Mesendoderm (in vitro differentiated cells): ENCODE data around the gene BCL6B.

ENCODE experiments used
- DNase-seq: peaks from one replicate; pipeline ENCODE4 v3.0.0; 2013
- H2AK5ac ChIP-seq: 2 replicates; pipeline ENCODE4 v1.6.1; 2013; ENCODE audit warnings: low read length, inconsistent platforms
- H2BK120ac ChIP-seq: 2 replicates; pipeline ENCODE4 v1.6.1; 2013; ENCODE audit warnings: low read depth, mild to moderate bottlenecking, low read length, moderate library complexity, mixed read lengths
- H2BK15ac ChIP-seq: replicated peaks from 2 replicates; pipeline ENCODE4 v1.6.1; 2013; ENCODE audit warnings: low read depth, mild to moderate bottlenecking, moderate library complexity
- H2BK5ac ChIP-seq: 2 replicates; pipeline ENCODE4 v1.6.1; 2013; ENCODE audit warnings: low read length, inconsistent platforms
- H3K18ac ChIP-seq: 2 replicates; pipeline ENCODE4 v1.6.1; 2013; ENCODE audit warnings: mild to moderate bottlenecking, low read length, mixed read lengths
- H3K23ac ChIP-seq: one replicate; pipeline ENCODE4 v1.6.1; 2013; ENCODE audit warnings: low read length
- H3K27ac ChIP-seq: 2 replicates; pipeline ENCODE4 v1.5.1; 2013; ENCODE audit warnings: low read depth, mild to moderate bottlenecking, inconsistent platforms, low read length, moderate library complexity
- H3K27me3 ChIP-seq: 2 replicates; pipeline ENCODE4 v1.6.1; 2013; ENCODE audit warnings: low read length, control low read depth, mild to moderate bottlenecking, inconsistent platforms; ENCODE audit not compliant: insufficient read depth, poor library complexity
- H3K36me3 ChIP-seq: 2 replicates; pipeline ENCODE4 v1.6.1; 2013; ENCODE audit warnings: low read length, inconsistent platforms; ENCODE audit not compliant: control insufficient read depth, insufficient read depth
- H3K4ac ChIP-seq: one replicate; pipeline ENCODE4 v1.6.1; 2013; ENCODE audit warnings: low read depth, mild to moderate bottlenecking, low read length, moderate library complexity
- H3K4me1 ChIP-seq: 2 replicates; pipeline ENCODE4 v1.6.1; 2013; ENCODE audit warnings: low read depth, low read length, inconsistent platforms; ENCODE audit not compliant: control insufficient read depth
- H3K4me2 ChIP-seq: 2 replicates; pipeline ENCODE4 v1.6.1; 2013; ENCODE audit warnings: low read length
- H3K4me3 ChIP-seq: 2 replicates; pipeline ENCODE4 v1.5.1; 2013; ENCODE audit warnings: mild to moderate bottlenecking, low read length
- H3K56ac ChIP-seq: one replicate; pipeline ENCODE4 v1.6.1; 2013; ENCODE audit warnings: low read length
- H3K79me1 ChIP-seq: 2 replicates; pipeline ENCODE4 v1.6.1; 2013; ENCODE audit warnings: low read length, inconsistent platforms
- H3K79me2 ChIP-seq: 2 replicates; pipeline ENCODE4 v1.6.1; 2013; ENCODE audit warnings: mild to moderate bottlenecking, low read length; ENCODE audit not compliant: control insufficient read depth, insufficient read depth
- H3K9ac ChIP-seq: 2 replicates; pipeline ENCODE4 v1.6.1; 2013; ENCODE audit warnings: low read length, inconsistent platforms
- H4K5ac ChIP-seq: one replicate; pipeline ENCODE4 v1.6.1; 2013; ENCODE audit warnings: low read length
- H4K8ac ChIP-seq: one replicate; pipeline ENCODE4 v1.6.1; 2013; ENCODE audit warnings: low read depth, mild to moderate bottlenecking, control low read depth, low read length, moderate library complexity
- WGBS: extraction: QIAGEN DNeasy Blood & Tissue Kit; methylation state at CpG from one replicate; pipeline ENCODE4 v1.1.7; 2013; ENCODE audit warnings: low lambda C conversion rate, missing lambda C conversion rate; ENCODE audit not compliant: insufficient coverage; ENCODE audit errors: extremely low coverage; 5-methylcytosine and 5-hydroxymethylcytosine counted together

BCL6B gene

GRCh38 chr17:7029096-7029495, 6.2 kb downstream of the BCL6B start:
- H3K4me1 ChIP-seq, result no peaks in the 10 kb centered on the region
- no peak overlapping the region for H3K56ac ChIP-seq
- no peak overlapping the region for H3K18ac ChIP-seq
- H3K4me2 ChIP-seq, result no peak overlapping the region
- no peak overlapping the region for H2BK120ac ChIP-seq
- no peaks in the 10 kb centered on the region for H3K79me2 ChIP-seq
- no peak overlapping the region for H4K8ac ChIP-seq
- no peak overlapping the region for H3K27ac ChIP-seq
- H2BK15ac ChIP-seq, result no peak overlapping the region
- no peaks in the 10 kb centered on the region for H3K27me3 ChIP-seq
- no peak overlapping the region for H3K23ac ChIP-seq
- H2BK5ac ChIP-seq, result no peak overlapping the region
- WGBS, result no CpG with 5 or more reads among the region's 3 CpGs
- no peak for DNase-seq
- no peak overlapping the region for H3K4me3 ChIP-seq
- no peak overlapping the region for H3K4ac ChIP-seq
- no peaks in the 10 kb centered on the region for H3K36me3 ChIP-seq
- H3K9ac ChIP-seq, result no peak overlapping the region
- H2AK5ac ChIP-seq, result no peak overlapping the region
- no peak overlapping the region for H4K5ac ChIP-seq
- H3K79me1 ChIP-seq, result no peaks in the 10 kb centered on the region

DNA sequence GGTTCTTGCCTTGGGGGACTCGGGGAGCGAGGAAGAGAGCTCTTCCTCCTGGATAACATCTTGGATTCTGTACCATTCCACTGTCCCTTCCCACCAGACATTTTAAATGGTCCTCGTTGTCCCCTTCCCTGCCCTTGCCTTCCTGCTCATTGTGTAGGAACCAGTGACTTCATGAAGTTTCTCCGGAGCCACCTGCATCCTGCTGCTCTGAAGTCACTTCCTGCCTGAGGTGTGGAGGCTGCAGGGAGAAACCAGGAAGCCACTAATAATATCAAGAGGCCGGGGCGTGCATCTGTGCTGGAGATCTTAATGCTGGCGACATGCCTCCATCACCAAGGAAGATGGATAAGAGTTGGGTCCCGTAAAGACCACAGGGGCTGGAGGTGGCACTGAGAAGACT, 6.8 kb downstream of the BCL6B start:
- H4K8ac ChIP-seq, result no peak overlapping the region
- no peak overlapping the region for H2BK5ac ChIP-seq
- H3K56ac ChIP-seq, result no peak overlapping the region
- H3K4me1 ChIP-seq, result no peaks in the 10 kb centered on the region
- H3K36me3 ChIP-seq, result no peaks in the 10 kb centered on the region
- no peak overlapping the region for H2BK120ac ChIP-seq
- no CpG with 5 or more reads among the region's 8 CpGs for WGBS
- H4K5ac ChIP-seq, result no peak overlapping the region
- no peak overlapping the region for H3K23ac ChIP-seq
- DNase-seq, result no peak
- no peak overlapping the region for H3K4me2 ChIP-seq
- no peak overlapping the region for H3K4ac ChIP-seq
- H2AK5ac ChIP-seq, result no peak overlapping the region
- no peak overlapping the region for H3K9ac ChIP-seq
- no peak overlapping the region for H3K18ac ChIP-seq
- H3K79me1 ChIP-seq, result no peaks in the 10 kb centered on the region
- H3K79me2 ChIP-seq, result no peaks in the 10 kb centered on the region
- H2BK15ac ChIP-seq, result no peak overlapping the region
- no peaks in the 10 kb centered on the region for H3K27me3 ChIP-seq
- no peak overlapping the region for H3K27ac ChIP-seq
- no peak overlapping the region for H3K4me3 ChIP-seq

GRCh38 chr17:7034955-7035590, 12.2 kb downstream of the BCL6B start:
- H3K79me2 ChIP-seq, result no peaks in the 10 kb centered on the region
- no peak overlapping the region for H3K23ac ChIP-seq
- H3K4ac ChIP-seq, result peak overlapping the region; percentile 63
- H2BK120ac ChIP-seq, result no peak overlapping the region
- peaks cover 2% of the 10 kb centered on the region for H3K4me1 ChIP-seq
- peaks cover 2% of the 10 kb centered on the region for H3K79me1 ChIP-seq
- peak overlapping the region; percentile 0 for H2BK5ac ChIP-seq
- H3K56ac ChIP-seq, result peak overlapping the region; percentile 92
- peak overlapping the region; percentile 15 for H3K18ac ChIP-seq
- H3K4me3 ChIP-seq, result peak overlapping the region; percentile 37
- no CpG with 5 or more reads among the region's 7 CpGs for WGBS
- peak overlapping the region; percentile 57 for H3K4me2 ChIP-seq
- no peaks in the 10 kb centered on the region for H3K27me3 ChIP-seq
- peak overlapping the region; percentile 27 for H3K27ac ChIP-seq
- peak overlapping the region; percentile 66 for H2AK5ac ChIP-seq
- no peak for DNase-seq
- no peak overlapping the region for H4K5ac ChIP-seq
- no peaks in the 10 kb centered on the region for H3K36me3 ChIP-seq
- H3K9ac ChIP-seq, result peak overlapping the region; percentile 76
- H4K8ac ChIP-seq, result no peak overlapping the region
- H2BK15ac ChIP-seq, result no peak overlapping the region

GRCh38 chr17:7035591-7036368, 12.9 kb downstream of the BCL6B start, which contains the start of gene SLC16A13:
SLC16A13 (plus strand) TSS chr17:7036015; CDS start chr17:7036383, 368 bp downstream.
- Histone ChIP-seq H2BK15ac (no peak within 1 kb of the TSS), H3K27ac (peak within 1 kb of the TSS; percentile 27), H3K36me3 (no peaks in the 10 kb centered on the region), H3K4me3 (peak within 1 kb of the TSS; percentile 70), H4K8ac (no peak within 1 kb of the TSS), H2BK120ac (no peak within 1 kb of the TSS), H3K4ac (peak within 1 kb of the TSS; percentile 85), H3K27me3 (no peaks in the 10 kb centered on the region), H2AK5ac (peak within 1 kb of the TSS; percentile 66), H3K4me2 (peak within 1 kb of the TSS; percentile 84), H3K79me1 (peaks cover 2% of the 10 kb centered on the region), H3K18ac (peak within 1 kb of the TSS; percentile 77), H2BK5ac (peak within 1 kb of the TSS; percentile 0), H3K79me2 (no peaks in the 10 kb centered on the region), H3K23ac (no peak within 1 kb of the TSS), H3K56ac (peak within 1 kb of the TSS; percentile 92), H4K5ac (no peak within 1 kb of the TSS), H3K9ac (peak within 1 kb of the TSS; percentile 83), H3K4me1 (peaks cover 2% of the 10 kb centered on the region)
- no CpG with 5 or more reads among the region's 52 CpGs for WGBS
- DNase-seq, result peak; percentile 98

- no peak overlapping the region for H3K56ac ChIP-seq
- no peak overlapping the region for H3K18ac ChIP-seq
- no peak overlapping the region for H2BK15ac ChIP-seq
- no peak overlapping the region for H2BK120ac ChIP-seq
- H3K79me1 ChIP-seq, result peaks cover 2% of the 10 kb centered on the region
- H3K4me2 ChIP-seq, result no peak overlapping the region
- no peak overlapping the region for H3K23ac ChIP-seq
- no peak overlapping the region for H3K9ac ChIP-seq
- no peak for DNase-seq
- H2BK5ac ChIP-seq, result no peak overlapping the region
- H3K27ac ChIP-seq, result no peak overlapping the region
- H4K5ac ChIP-seq, result no peak overlapping the region
- no peaks in the 10 kb centered on the region for H3K27me3 ChIP-seq
- H4K8ac ChIP-seq, result no peak overlapping the region
- WGBS, result no CpG with 5 or more reads among the region's 19 CpGs
- peaks cover 2% of the 10 kb centered on the region for H3K4me1 ChIP-seq
- H3K4ac ChIP-seq, result no peak overlapping the region
- no peak overlapping the region for H2AK5ac ChIP-seq
- H3K4me3 ChIP-seq, result no peak overlapping the region
- no peaks in the 10 kb centered on the region for H3K36me3 ChIP-seq
- H3K79me2 ChIP-seq, result no peaks in the 10 kb centered on the region
Observed at GRCh38 chr17:7038025-7038862, 15.4 kb downstream of the BCL6B start.
